ENCODE measurements around the gene GRK5. TPM values are rescaled to one million over a fixed set of nuclear protein-coding genes. Genes with fewer than 3 reads are reported as not detected.

The GRK5 gene
- total RNA-seq, 3 donors from 2014 or later (not counting 1 experiment from before 2014, with no cell fraction given): 37.6 to 54.3 (median 47.9) TPM

GRCh38 chr10:119500123-119500795, 292.9 kb downstream of the GRK5 start:
- Mint-ChIP-seq H3K36me3 (no peaks in the 10 kb centered on the region), H3K27ac (peak overlapping the region; percentile 51 to 53)
- H3K27ac ChIP-seq (ENCODE audit: low read length): no peak overlapping the region

GRCh38 chr10:119500821-119501220, 293.4 kb downstream of the GRK5 start:
- WGBS (ENCODE audit: insufficient coverage): 76% methylated on average over 6 of the region's 6 CpGs
- H3K9me3 Mint-ChIP-seq: no peaks in the 10 kb centered on the region
- H3K4me1 Mint-ChIP-seq: peaks cover 23 to 44% of the 10 kb centered on the region in 2 donors
- H3K27ac ChIP-seq (ENCODE audit: low read length): no peak overlapping the region
- no peaks in the 10 kb centered on the region for H3K27me3 Mint-ChIP-seq (ENCODE audit: low read depth in 2 of 2)
- peak overlapping the region in 1 of 2 donors; percentile 53 for H3K27ac Mint-ChIP-seq
- H3K4me3 ChIP-seq (ENCODE audit: low read length): no peak overlapping the region
- DNase-seq (no peak), ATAC-seq (no peak)
- no peak for TF ChIP-seq CTCF (IDR thresholded peaks at IDR 0.05)
- no peaks in the 10 kb centered on the region for H3K36me3 Mint-ChIP-seq
- H3K4me3 Mint-ChIP-seq: peak overlapping the region; percentile 31
- peaks cover 38% of the 10 kb centered on the region for H3K4me1 ChIP-seq (ENCODE audit: control insufficient read depth, insufficient read depth, low read length)
- H3K27me3 ChIP-seq (ENCODE audit: control insufficient read depth, insufficient read depth, low read length): no peaks in the 10 kb centered on the region
- intact Hi-C loops (cut with micrococcal nuclease): no loop called here
- H3K9me3 ChIP-seq (ENCODE audit: control insufficient read depth, insufficient read depth, low read length): no peaks in the 10 kb centered on the region
- no peaks in the 10 kb centered on the region for H3K36me3 ChIP-seq (ENCODE audit: control insufficient read depth, insufficient read depth, low read length)

More at GRCh38 chr10:119500123-119500795, 292.9 kb downstream of the GRK5 start:
- no peaks in the 10 kb centered on the region for H3K9me3 ChIP-seq (ENCODE audit: control insufficient read depth, insufficient read depth, low read length)
- Mint-ChIP-seq H3K4me3 (no peak overlapping the region), H3K4me1 (peaks cover 23 to 44% of the 10 kb centered on the region in 2 donors), H3K9me3 (no peaks in the 10 kb centered on the region), H3K27me3 (ENCODE audit: low read depth in 2 of 2) (no peaks in the 10 kb centered on the region)
- H3K27me3 ChIP-seq (ENCODE audit: control insufficient read depth, insufficient read depth, low read length): no peaks in the 10 kb centered on the region
- peaks cover 38% of the 10 kb centered on the region for H3K4me1 ChIP-seq (ENCODE audit: control insufficient read depth, insufficient read depth, low read length)
- ATAC-seq (no peak), DNase-seq (no peak)
- intact Hi-C loops (cut with micrococcal nuclease): no loop called here
- no peak for TF ChIP-seq CTCF (IDR thresholded peaks at IDR 0.05)
- WGBS (ENCODE audit: insufficient coverage): 94% methylated on average over 4 of the region's 8 CpGs
- H3K4me3 ChIP-seq (ENCODE audit: low read length): no peak overlapping the region
- no peaks in the 10 kb centered on the region for H3K36me3 ChIP-seq (ENCODE audit: control insufficient read depth, insufficient read depth, low read length)

- H3K4me3 Mint-ChIP-seq: peak overlapping the region; percentile 90
- H3K9me3 ChIP-seq (ENCODE audit: control insufficient read depth, insufficient read depth, low read length): no peaks in the 10 kb centered on the region
- H3K27me3 Mint-ChIP-seq (ENCODE audit: low read depth in 2 of 2): no peaks in the 10 kb centered on the region
- WGBS (ENCODE audit: insufficient coverage): 11% methylated on average over 2 of the region's 2 CpGs
- intact Hi-C loops (cut with micrococcal nuclease): no loop called here
- ATAC-seq (peak; percentile 19 to 50 (median 35)), DNase-seq (peak in 1 of 2 donors; percentile 70)
- H3K27ac ChIP-seq (ENCODE audit: low read length): peak overlapping the region; percentile 77
- H3K9me3 Mint-ChIP-seq: no peaks in the 10 kb centered on the region
- H3K4me1 ChIP-seq (ENCODE audit: control insufficient read depth, insufficient read depth, low read length): peaks cover 38% of the 10 kb centered on the region
- H3K36me3 Mint-ChIP-seq: no peaks in the 10 kb centered on the region
- no peak overlapping the region for H3K4me3 ChIP-seq (ENCODE audit: low read length)
- H3K4me1 Mint-ChIP-seq: peaks cover 23 to 44% of the 10 kb centered on the region in 2 donors
- no peaks in the 10 kb centered on the region for H3K27me3 ChIP-seq (ENCODE audit: control insufficient read depth, insufficient read depth, low read length)
- H3K36me3 ChIP-seq (ENCODE audit: control insufficient read depth, insufficient read depth, low read length): no peaks in the 10 kb centered on the region
- no peak for TF ChIP-seq CTCF (IDR thresholded peaks at IDR 0.05)
- H3K27ac Mint-ChIP-seq: peak overlapping the region; percentile 93 to 97
Measured at GRCh38 chr10:119501690-119502089, 294.3 kb downstream of the GRK5 start.

Measured in natural killer cell (primary cell).